Measurements from ENCODE around the gene FAM174B.
"Not testable (repeated sequence)": the region's sequence is repeated elsewhere in the genome, so short reads cannot be mapped to it uniquely, and the experiment has no call there.

FAM174B gene

GRCh38 chr15:92617549-92618520, 37.7 kb downstream of the FAM174B start:
- peak; percentile 94 for DNase-seq

DNA sequence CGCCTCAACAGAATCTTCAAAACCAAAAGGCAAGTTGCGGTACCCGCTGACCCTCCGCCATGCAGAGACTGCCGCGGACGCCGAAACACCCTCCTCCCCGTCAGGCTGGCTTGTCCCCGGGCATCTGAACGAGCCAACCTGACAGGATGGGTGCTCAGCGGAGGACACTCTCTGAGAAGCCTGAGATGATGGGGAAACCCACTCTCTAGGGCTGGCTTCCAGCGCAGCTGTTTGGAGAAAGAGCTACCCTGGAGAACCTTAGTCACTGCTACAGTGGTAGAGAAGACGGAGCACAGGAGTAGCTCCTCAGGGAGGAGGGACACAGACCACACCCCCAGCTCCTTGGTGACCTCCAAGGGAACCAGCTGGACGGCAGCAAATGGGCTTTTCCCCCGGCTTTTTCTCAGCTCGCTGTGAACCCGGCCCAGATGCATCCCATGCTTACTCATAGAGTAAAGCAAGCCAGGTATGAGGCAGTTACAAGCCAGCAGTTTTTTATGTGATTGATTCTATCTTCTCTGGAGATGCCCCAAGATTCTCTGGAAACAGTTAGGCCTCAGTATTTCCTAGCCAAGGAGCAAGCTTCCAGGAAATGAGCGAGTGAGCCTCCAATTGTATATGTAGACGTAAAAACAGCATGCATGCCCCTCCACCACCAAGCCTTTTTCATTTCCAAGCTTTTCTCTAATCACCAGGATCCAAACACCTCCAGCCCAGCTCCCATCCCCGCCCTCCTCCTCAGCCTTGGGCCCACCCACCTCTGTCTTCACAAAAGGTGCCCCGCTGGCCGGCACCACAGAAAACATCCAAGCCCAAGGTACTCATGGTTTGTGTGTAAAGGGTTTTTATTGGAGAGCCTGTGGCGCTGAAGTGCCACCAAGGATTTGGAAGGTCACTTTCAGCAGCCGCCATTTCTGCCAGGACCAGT, 38.7 kb downstream of the FAM174B start:
- DNase-seq, result no peak

DNA sequence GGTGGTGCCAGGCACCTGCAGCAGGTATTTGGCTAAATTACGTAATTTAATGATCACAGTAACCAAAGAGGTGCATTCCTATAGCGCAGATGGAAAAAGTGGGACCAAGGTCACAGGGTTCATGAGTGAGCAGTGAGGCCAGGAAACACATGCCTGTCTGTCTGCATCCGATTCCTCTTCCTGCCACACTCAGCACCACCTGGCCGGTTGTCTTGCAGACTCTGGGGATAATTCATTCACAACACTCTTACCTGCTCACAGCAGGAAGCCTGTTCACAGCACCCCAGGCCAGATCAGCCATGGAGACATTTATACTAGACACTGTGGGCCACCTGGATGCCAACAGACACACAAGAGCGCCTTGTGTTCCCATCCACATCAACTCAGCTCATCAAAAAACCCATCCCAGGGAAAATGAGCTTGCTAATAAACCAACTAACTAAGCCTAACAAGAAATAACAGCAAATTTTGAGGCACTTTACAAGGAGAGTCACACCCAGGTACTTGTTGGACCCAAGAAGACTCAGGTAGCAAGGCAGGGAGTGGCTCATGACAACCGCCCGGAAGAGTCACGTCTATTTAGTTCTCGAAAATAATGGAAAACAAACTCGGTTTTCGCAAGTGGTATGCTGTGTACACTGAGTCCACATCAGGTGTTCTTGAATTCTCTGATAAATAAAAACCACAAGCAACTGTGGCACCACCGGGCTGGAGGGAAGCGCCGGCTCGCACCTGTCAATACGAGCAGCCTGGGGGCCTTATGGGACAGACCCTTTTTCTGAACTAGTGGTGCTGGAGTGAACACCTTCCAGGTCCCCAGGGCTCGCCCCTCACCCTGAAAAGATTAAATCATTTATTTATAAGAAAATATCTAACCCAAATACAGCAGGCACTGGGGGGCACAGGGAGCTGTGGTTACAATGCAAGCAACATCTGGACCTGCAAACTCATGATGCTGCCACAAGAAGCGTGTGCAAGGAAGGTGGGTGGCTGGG, 40.5 kb downstream of the FAM174B start:
- peak; percentile 39 for DNase-seq

DNA sequence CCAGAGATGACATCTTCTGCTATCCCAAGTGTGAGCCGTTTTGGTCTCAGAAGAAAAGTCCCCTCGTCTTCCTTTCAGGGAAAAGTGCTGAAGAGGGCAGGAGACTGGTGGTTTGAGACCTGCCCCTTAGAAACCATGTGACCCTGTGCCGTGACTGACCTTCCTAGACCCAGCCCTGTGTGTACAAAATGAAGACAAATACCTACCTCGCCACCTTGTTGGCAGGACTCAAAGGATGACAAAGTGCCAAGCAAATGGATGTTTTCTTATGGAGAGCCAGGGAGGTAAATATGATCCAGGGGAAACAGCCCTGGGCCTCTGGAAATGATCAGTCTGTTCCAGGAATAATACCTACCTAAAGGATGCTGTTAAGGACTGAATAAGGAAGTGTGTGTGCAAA, 41.3 kb downstream of the FAM174B start:
- peak; percentile 24 for DNase-seq

DNA sequence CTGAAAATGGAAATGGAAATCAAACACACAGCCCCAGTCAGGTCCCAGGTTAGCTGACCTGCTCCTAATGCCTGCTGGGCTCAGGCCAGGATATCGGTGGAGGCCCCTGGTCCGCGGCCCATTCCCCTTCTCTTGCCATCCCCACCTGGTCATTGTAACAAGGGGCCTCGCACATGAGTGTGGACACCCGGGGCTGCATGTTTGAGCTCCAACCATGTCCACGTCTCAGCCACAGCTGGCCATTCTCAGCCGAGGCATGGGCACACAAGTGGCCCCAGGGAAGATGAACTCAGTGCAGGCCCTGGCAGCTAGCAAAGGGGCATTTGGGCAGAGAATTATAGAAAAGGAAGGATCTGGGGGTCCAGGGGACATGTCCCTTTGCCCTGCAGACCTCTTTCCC, 41.7 kb downstream of the FAM174B start:
- DNase-seq, result no peak

- DNase-seq, result no peak
Measured at GRCh38 chr15:92612891-92613290, 42.7 kb downstream of the FAM174B start.

DNA sequence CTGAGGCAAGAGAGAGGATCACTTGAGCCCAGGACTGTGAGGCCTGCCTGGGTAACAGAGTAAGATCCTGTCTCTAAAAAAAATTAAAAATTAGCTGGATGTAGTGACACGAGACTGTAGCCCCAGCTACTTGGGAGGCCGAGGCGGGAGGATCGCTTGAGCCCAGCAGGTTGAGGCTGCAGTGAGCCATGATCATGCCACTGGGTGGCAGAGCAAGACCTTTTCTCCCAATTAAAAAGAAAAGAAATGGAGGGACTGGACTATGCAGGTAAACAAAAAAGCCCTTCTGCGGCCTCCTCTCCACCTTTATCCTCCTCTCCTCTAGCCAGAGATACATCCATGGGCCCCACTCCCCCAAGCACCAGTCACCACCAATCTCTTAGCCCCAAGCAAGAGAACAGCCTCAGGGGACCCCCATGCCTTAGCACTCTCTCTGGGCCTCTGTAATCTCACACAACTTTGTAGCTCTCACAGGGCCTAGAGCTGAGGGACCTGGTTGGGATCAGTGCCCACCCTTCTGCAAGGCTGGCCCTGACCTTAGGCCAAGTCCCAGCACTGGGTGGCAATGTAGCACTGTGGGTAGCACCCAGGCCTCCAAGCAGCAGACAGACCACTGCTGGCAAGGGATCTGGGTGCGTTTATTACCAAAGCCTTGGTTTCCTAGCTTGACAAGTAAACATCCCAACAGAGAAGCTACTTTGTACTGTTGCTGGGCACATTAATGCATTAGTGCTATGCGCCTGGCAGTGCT, 43.4 kb downstream of the FAM174B start:
- no peak for DNase-seq

DNA sequence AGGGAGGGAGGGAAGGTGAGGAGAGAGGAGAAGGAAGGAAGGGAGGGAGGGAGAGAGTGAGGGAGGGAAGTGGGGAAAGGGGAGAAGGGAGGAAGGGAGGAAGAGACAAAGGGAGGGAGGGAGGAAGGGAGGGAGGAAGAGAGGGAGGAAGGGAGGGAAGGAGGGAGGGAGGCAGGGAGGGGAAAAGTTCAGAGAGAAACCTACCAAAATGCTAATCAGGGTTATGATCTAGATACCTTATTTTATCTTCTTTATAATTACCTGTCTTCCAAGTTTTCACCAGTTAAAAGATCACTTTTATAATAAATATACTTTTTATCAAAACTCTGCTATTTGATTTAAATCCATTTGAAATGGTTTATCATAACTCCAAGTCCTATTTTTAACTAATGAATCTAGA, 44.4 kb downstream of the FAM174B start:
- DNase-seq, result no peak

DNA sequence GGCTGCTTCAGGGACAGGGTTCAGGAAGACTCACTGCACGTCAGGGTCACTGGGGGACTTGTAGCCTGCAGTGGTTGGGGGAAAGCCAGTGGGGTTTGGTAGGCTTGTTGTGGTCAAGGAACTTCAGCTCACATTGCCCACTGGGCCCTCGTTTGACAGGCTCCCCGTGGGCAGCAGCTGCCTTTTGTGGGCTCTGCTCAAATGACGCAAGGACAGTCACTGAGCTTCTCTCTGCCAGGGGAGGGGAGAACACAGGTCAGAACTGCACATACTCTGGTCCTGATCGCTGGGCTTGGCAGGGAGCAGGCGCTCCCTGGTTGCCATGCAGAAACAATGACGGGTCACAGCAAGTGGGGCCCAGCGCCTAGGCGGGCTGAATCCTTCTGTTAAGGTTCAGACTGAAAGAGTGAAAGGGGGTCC, 45.5 kb downstream of the FAM174B start:
- no peak for DNase-seq

DNA sequence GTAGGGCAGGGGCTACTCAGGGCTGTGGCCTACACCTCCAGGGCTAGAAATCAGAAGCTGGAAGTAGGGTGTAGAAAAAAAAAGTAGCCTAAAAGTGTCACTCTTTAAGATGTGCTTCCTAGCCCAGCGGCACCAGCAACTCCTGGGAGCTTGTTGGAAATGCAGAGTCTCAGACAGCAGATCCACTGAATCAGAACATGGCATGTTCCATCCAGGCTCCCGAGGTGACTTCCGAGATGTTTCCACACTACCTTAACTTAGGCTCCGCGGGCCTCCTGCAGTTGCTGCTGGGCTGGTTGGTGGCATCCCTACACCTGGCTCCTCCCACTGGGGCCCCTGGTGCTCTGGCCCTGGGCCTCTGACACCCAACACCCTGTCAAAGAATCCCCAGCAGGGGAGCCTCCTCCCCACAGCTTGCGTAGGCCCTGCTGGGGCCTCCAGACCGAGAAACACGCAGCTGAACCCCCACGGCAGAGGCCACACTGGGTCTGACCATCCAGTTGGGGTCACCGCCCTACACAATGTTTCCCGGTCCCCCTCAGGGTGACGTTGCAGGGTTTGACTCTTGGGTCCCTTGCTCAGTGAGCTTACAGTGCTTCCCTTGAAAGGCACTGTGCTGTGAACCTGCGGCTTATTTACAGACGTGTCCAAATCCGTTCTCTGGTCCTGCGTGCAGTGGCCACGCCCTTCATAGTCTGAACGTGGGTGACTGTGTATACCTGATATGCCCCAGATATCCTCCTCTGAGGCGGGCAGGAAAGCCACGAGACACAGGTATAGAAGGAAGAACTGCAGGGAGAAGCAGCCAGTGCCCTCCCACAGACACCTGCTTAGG, 46.5 kb downstream of the FAM174B start:
- no peak for DNase-seq

DNA sequence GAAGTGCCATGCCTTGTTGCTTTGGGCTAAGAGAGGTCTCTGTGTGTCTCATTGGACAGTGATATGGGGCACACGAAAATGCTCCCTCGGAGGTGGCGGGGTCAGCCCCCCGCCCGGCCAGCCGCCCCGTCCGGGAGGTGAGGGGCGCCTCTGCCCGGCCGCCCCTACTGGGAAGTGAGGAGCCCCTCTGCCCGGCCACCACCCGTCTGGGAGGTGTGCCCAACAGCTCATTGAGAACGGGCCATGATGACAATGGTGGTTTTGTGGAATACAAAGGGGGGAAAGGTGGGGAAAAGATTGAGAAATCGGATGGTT, 48.8 kb downstream of the FAM174B start:
- DNase-seq, result not testable (repeated sequence)

- no peak for DNase-seq
Measured at GRCh38 chr15:92606126-92606835, 49.3 kb downstream of the FAM174B start.

DNA sequence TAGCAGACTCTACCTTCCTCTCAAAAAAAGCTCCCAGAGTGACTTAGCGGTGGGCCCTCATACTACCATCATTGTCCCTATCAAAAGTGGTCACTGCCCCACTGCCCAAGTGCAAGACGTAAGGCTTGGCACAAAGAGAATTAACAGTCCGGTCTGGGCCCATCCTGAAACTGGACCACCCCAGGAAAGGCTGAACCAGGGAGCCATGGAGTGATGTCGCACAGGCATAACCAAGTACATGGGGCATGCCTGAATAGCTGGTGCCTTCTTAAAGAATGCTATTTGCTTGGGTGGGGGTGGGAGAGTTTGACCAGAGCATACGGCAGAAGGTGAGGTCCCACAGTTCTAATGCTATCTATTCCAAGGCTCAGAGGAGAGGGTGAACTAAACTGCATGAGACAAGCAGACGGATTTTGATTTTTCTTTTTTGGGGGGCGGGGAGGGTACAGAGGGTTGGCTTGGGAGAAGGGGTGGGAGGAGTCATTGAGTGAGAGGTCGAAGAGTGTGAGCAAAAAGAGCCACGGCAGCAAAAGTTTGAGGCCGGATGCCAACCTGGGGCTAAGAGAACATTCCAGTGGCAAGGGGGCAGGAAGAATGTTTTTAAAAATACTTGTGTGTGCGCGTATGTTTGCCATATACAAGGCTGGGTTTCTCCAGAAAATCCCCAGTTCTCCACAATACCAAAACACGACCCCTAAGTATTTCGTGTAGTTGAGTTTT, 50.2 kb downstream of the FAM174B start:
- DNase-seq, result no peak

DNA sequence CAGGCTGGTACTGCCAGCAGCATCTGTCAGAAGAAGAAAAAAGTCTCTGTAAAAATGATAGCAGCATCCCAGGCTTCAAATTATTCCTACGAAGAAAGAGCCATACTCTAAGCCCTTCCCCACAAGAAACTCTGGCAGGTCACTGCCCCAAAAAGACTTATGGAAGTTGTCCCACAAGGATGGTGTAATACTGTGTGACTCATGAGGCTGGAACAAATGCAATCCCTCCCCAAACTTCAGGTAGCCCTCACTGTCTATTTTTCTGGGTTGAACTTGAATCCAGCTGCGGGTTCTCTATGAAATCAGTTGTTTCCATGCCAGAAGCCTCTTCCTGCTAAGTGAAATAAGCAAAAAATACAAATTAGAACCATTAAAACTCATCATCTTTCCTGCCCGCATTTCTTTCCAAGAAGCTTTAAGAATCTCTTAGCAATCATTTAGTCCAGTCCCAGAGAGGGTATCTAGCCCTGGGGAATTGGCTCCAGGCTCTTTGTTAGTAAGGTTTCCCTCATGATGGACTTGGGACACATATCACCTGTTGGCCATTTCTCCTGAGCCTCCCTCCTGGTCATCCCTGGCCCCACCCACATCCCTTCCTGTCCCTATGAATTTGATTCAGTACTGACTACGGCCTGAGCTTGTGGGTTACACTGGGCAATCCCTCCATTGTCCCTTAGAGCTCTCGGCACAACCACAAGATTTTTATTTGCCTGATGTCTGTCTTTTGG, 51.7 kb downstream of the FAM174B start:
- no peak for DNase-seq

- DNase-seq, result no peak
Measured at GRCh38 chr15:92603278-92603677, 52.3 kb downstream of the FAM174B start.

GRCh38 chr15:92602267-92602593, 53.3 kb downstream of the FAM174B start:
- DNase-seq, result no peak

DNA sequence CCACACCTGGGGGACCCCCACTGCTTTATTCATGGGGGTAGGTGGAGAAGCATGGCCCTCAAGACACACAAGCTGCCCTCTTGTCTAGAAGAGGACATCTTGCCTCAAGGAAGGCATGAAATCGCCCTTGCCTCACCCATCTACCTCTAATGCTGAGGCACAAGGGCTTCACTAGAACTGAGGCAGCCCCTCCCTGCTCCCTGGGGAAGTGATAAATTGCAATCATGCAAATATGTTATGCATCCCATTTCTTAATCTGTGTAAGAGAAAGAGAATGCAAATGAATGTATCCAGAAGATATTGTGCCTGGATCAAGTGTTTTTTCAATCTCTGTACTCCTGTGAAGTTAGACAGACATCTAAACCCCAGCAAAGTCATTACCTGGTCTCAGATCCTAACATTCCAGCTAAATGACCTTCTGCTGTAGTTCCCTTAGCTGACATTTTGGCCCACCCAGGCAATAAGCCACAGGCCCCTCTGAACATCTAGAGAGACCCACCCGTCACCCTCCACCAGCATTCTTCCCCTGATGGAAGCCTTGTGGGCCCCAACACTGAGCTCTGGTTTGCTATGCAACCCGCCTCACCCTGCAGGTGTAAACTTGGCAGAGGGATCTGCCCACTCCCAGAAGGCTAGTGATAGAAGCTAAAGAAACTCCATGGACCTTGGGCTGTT, 53.8 kb downstream of the FAM174B start:
- DNase-seq, result no peak

GRCh38 chr15:92600856-92601255, 54.7 kb downstream of the FAM174B start:
- DNase-seq, result no peak
